BE2C (cell line): Measurements from ENCODE around the gene MED29.

Experiments
- DNase-seq: peaks from one replicate; pipeline ENCODE4 v3.0.0-alpha.2; 2020
- H3K27me3 ChIP-seq: fragments of 250-450 bp; sonication (Bioruptor Pico); 2 replicates; pipeline ENCODE4 v1.5.1; 2020; ENCODE audit warnings: mild to moderate bottlenecking
- H3K36me3 ChIP-seq: fragments of 250-450 bp; sonication (Bioruptor Pico); 2 replicates; pipeline ENCODE4 v1.5.1; 2020; ENCODE audit warnings: mild to moderate bottlenecking
- H3K4me1 ChIP-seq: fragments of 250-450 bp; sonication (Bioruptor Pico); 2 replicates; pipeline ENCODE4 v1.5.1; 2020
- H3K4me3 ChIP-seq: 2 replicates; pipeline ENCODE4 v1.5.1; 2011; ENCODE audit warnings: low read depth, low read length
- H3K9me3 ChIP-seq: fragments of 250-450 bp; sonication (Bioruptor Pico); 2 replicates; pipeline ENCODE4 v1.5.1; 2020
- CTCF ChIP-seq: IDR thresholded peaks from 2 replicates; pipeline ENCODE4 v1.5.1; 2012; ENCODE audit warnings: mild to moderate bottlenecking, low read depth, low read length

MED29 gene

GRCh38 chr19:39415111-39416046 is 24.2 kb downstream of the MED29 start:
- Histone ChIP-seq H3K4me3 (no peak overlapping the region), H3K36me3 (peaks cover 10% of the 10 kb centered on the region), H3K27me3 (no peaks in the 10 kb centered on the region), H3K9me3 (no peaks in the 10 kb centered on the region), H3K4me1 (peaks cover 9% of the 10 kb centered on the region)
- no peak for TF ChIP-seq CTCF
- no peak for DNase-seq

GRCh38 chr19:39416152-39417120 is 25.3 kb downstream of the MED29 start:
- no peak for TF ChIP-seq CTCF
- H3K4me1 ChIP-seq, result peaks cover 5% of the 10 kb centered on the region
- no peaks in the 10 kb centered on the region for H3K9me3 ChIP-seq
- no peaks in the 10 kb centered on the region for H3K27me3 ChIP-seq
- peaks cover 10% of the 10 kb centered on the region for H3K36me3 ChIP-seq
- H3K4me3 ChIP-seq, result no peak overlapping the region
- DNase-seq, result no peak

GRCh38 chr19:39417463-39418181 is 26.4 kb downstream of the MED29 start:
- Histone ChIP-seq H3K36me3 (peaks cover 15% of the 10 kb centered on the region), H3K4me3 (no peak overlapping the region), H3K27me3 (no peaks in the 10 kb centered on the region), H3K9me3 (no peaks in the 10 kb centered on the region), H3K4me1 (peaks cover 3% of the 10 kb centered on the region; the same call in 1 of the 2 replicates)
- no peak for DNase-seq
- no peak for TF ChIP-seq CTCF

GRCh38 chr19:39419003-39419402 is 27.8 kb downstream of the MED29 start:
- Histone ChIP-seq H3K9me3 (no peaks in the 10 kb centered on the region), H3K27me3 (no peaks in the 10 kb centered on the region), H3K36me3 (peaks cover 23% of the 10 kb centered on the region), H3K4me3 (no peak overlapping the region), H3K4me1 (peaks cover under 1% of the 10 kb centered on the region; the same call in 1 of the 2 replicates)
- no peak for DNase-seq
- TF ChIP-seq CTCF, result no peak

- no peak for TF ChIP-seq CTCF
- H3K4me3 ChIP-seq, result no peak overlapping the region
Measured at GRCh38 chr19:39420769-39421168, 29.6 kb downstream of the MED29 start.

More at GRCh38 chr19:39420769-39421168, 29.6 kb downstream of the MED29 start:
- no peak for DNase-seq
- H3K9me3 ChIP-seq, result no peaks in the 10 kb centered on the region
- peaks cover 29% of the 10 kb centered on the region for H3K36me3 ChIP-seq
- H3K27me3 ChIP-seq, result no peaks in the 10 kb centered on the region
- no peaks in the 10 kb centered on the region for H3K4me1 ChIP-seq
